ENCODE results near the gene ALG12. TPM values are rescaled to one million over a fixed set of nuclear protein-coding genes. Genes with fewer than 3 reads are reported as not detected.
A peak's percentile ranks its signal among the peaks of the same experiment; 100 is the strongest.

ALG12 gene
- total and polyA plus RNA-seq, 11 donors = 9.1 to 26.8 (median 15.0) TPM

GRCh38 chr22:49954991-49955580 is 36.8 kb upstream of the ALG12 start:
- peak in 1 of 4 donors; percentile 3 for ATAC-seq
- Histone ChIP-seq H3K4me3 (no peak overlapping the region), H3K27me3 (no peaks in the 10 kb centered on the region), H3K4me1 (peaks cover 10 to 51% (median 40%) of the 10 kb centered on the region in 12 donors), H3K9me3 (no peaks in the 10 kb centered on the region), H3K36me3 (no peaks in the 10 kb centered on the region), H3K27ac (peak overlapping the region; percentile 2 to 86 (median 80))
- TF ChIP-seq CTCF (IDR thresholded peaks at IDR 0.05) = no peak
- no peak for TF ChIP-seq POLR2A (IDR thresholded peaks at IDR 0.05)
- DNase-seq = peak in 3 of 5 donors; percentile 37 to 64 (median 45)
- WGBS, 4 donors = 51 to 73% (median 67%) methylated on average over 9 to 15 of the region's 15 CpGs
- intact Hi-C loops (cut with DNase I) = no loop called here

- WGBS, 4 donors = 49 to 73% (median 55%) methylated on average over 3 to 8 of the region's 8 CpGs
- no peaks in the 10 kb centered on the region for H3K27me3 ChIP-seq
- TF ChIP-seq CTCF (IDR thresholded peaks at IDR 0.05) (no peak), POLR2A (IDR thresholded peaks at IDR 0.05) (no peak)
- ATAC-seq = peak; percentile 75 to 92 (median 86)
- H3K4me3 ChIP-seq = no peak overlapping the region
- no peaks in the 10 kb centered on the region for H3K9me3 ChIP-seq
- intact Hi-C loops (cut with DNase I) = no loop called here
- DNase-seq = peak in 4 of 5 donors; percentile 70 to 87 (median 81)
- peaks cover 10 to 46% (median 33%) of the 10 kb centered on the region in 12 donors for H3K4me1 ChIP-seq
- H3K27ac ChIP-seq = peak overlapping the region; percentile 2 to 86 (median 80)
- H3K36me3 ChIP-seq = no peaks in the 10 kb centered on the region
Measured at GRCh38 chr22:49954354-49954753, 36.1 kb upstream of the ALG12 start.

GRCh38 chr22:49953680-49954344 is 35.6 kb upstream of the ALG12 start:
- peak overlapping the region; percentile 26 to 86 (median 80) for H3K27ac ChIP-seq

More at GRCh38 chr22:49953680-49954344, 35.6 kb upstream of the ALG12 start:
- TF ChIP-seq CTCF (IDR thresholded peaks at IDR 0.05) (no peak), POLR2A (IDR thresholded peaks at IDR 0.05) (no peak)
- ATAC-seq (peak; percentile 3 to 51 (median 36)), DNase-seq (peak in 3 of 5 donors; percentile 47 to 61 (median 49))
- 42 to 65% (median 44%) methylated on average over 2 to 18 of the region's 18 CpGs for WGBS, 4 donors
- Histone ChIP-seq H3K36me3 (no peaks in the 10 kb centered on the region), H3K27me3 (no peaks in the 10 kb centered on the region), H3K9me3 (no peaks in the 10 kb centered on the region), H3K4me1 (peaks cover 10 to 48% (median 31%) of the 10 kb centered on the region in 12 donors), H3K4me3 (no peak overlapping the region)
- intact Hi-C loops (cut with DNase I) = no loop called here
